ENCODE results near the gene CD81.

The CD81 gene

DNA sequence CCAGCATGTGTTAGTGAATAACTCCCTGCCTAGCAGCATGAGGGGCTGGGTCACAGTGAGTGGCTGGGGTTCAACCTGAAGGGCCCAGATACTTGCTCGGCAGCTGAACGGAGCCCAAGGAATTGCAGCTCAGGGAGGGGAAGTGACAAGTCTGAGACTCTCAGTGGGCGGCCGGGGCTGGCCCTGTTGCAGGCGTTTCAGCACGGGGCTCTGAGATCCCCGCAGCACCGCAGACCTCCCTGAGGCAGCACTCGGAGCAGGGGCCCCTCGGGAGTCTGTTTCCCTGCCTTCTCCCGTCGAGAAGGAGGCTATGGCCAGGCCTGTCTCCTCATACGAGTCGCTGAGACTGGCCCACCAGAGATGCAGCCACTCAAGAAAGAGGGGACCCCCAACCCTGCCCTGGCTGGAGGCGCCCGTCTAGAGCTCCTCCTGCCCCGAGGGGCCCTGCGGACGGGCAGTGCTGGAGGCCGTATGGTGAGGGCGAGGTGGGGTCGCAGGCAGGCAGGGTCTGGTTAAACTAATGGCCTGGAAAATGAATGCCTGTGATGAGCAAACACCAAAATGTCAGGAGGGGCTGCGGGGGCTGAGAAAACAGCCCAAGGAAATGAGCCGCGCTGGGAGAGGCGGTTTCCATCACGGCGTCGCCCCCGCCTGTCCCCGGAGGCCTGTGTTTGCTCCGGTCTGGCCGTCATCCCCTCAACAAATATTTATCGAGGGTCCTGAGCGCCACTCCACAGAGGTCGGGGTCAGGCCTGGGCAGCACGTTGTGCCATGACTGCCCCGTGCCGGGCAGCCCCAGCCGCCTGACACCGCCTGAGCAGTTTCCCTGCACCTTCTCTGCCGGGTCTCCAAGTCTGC is 32.7 kb downstream of the CD81 start:
- Histone ChIP-seq H3K4me1 (ENCODE audit: insufficient read depth, poor library complexity, severe bottlenecking) (no peaks in the 10 kb centered on the region), H3K9me3 (ENCODE audit: severe bottlenecking) (no peaks in the 10 kb centered on the region), H3K27me3 (ENCODE audit: insufficient read depth, poor library complexity, severe bottlenecking) (no peaks in the 10 kb centered on the region), H3K4me3 (ENCODE audit: severe bottlenecking) (no peak overlapping the region), H3K36me3 (ENCODE audit: low read depth) (no peaks in the 10 kb centered on the region), H3K27ac (ENCODE audit: poor library complexity, severe bottlenecking) (no peak overlapping the region)
- no peak for TF ChIP-seq CTCF (IDR thresholded peaks at IDR 0.05; ENCODE audit: poor library complexity, severe bottlenecking)
- ATAC-seq (ENCODE audit: low read depth) = no peak
- no peak for DNase-seq (ENCODE audit: low spot score)

GRCh38 chr11:2410616-2411015 is 33.5 kb downstream of the CD81 start:
- H3K27ac ChIP-seq (ENCODE audit: poor library complexity, severe bottlenecking) = no peak overlapping the region
- TF ChIP-seq CTCF (IDR thresholded peaks at IDR 0.05; ENCODE audit: poor library complexity, severe bottlenecking) = no peak
- no peaks in the 10 kb centered on the region for H3K9me3 ChIP-seq (ENCODE audit: severe bottlenecking)
- no peaks in the 10 kb centered on the region for H3K27me3 ChIP-seq (ENCODE audit: insufficient read depth, poor library complexity, severe bottlenecking)
- DNase-seq (ENCODE audit: low spot score) (no peak), ATAC-seq (ENCODE audit: low read depth) (no peak)
- no peak overlapping the region for H3K4me3 ChIP-seq (ENCODE audit: severe bottlenecking)
- H3K36me3 ChIP-seq (ENCODE audit: low read depth) = no peaks in the 10 kb centered on the region
- no peaks in the 10 kb centered on the region for H3K4me1 ChIP-seq (ENCODE audit: insufficient read depth, poor library complexity, severe bottlenecking)

GRCh38 chr11:2411446-2412305 is 34.6 kb downstream of the CD81 start:
- no peak for DNase-seq (ENCODE audit: low spot score)

DNA sequence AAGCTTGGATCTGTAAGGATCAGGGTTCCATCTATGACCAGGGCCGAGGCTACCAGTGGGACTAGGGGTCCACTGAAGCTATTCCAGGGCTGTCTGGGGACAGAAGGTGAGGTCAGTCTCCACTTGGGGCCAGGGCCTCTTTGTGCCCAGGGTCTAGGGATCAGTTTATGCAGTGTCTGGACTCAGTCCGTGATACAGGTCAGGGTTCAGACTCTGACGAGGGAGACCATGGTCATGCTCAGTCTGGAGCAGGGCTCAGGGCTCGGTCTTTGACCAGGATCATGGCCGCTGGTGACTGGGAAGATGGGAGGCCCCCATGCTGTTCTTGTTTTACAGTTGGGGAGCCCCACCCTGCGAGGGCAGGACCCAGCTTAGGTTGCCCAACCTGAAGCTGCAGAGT is 35.2 kb downstream of the CD81 start:
- no peaks in the 10 kb centered on the region for H3K9me3 ChIP-seq (ENCODE audit: severe bottlenecking)
- H3K4me3 ChIP-seq (ENCODE audit: severe bottlenecking) = no peak overlapping the region
- no peak overlapping the region for H3K27ac ChIP-seq (ENCODE audit: poor library complexity, severe bottlenecking)
- DNase-seq (ENCODE audit: low spot score) (no peak), ATAC-seq (ENCODE audit: low read depth) (no peak)
- no peak for TF ChIP-seq CTCF (IDR thresholded peaks at IDR 0.05; ENCODE audit: poor library complexity, severe bottlenecking)
- H3K4me1 ChIP-seq (ENCODE audit: insufficient read depth, poor library complexity, severe bottlenecking) = no peaks in the 10 kb centered on the region
- no peaks in the 10 kb centered on the region for H3K36me3 ChIP-seq (ENCODE audit: low read depth)
- H3K27me3 ChIP-seq (ENCODE audit: insufficient read depth, poor library complexity, severe bottlenecking) = no peaks in the 10 kb centered on the region

More at GRCh38 chr11:2411446-2412305, 34.6 kb downstream of the CD81 start:
- H3K36me3 ChIP-seq (ENCODE audit: low read depth) = no peaks in the 10 kb centered on the region
- no peaks in the 10 kb centered on the region for H3K27me3 ChIP-seq (ENCODE audit: insufficient read depth, poor library complexity, severe bottlenecking)
- no peak for ATAC-seq (ENCODE audit: low read depth)
- H3K27ac ChIP-seq (ENCODE audit: poor library complexity, severe bottlenecking) = no peak overlapping the region
- H3K9me3 ChIP-seq (ENCODE audit: severe bottlenecking) = no peaks in the 10 kb centered on the region
- H3K4me1 ChIP-seq (ENCODE audit: insufficient read depth, poor library complexity, severe bottlenecking) = no peaks in the 10 kb centered on the region
- H3K4me3 ChIP-seq (ENCODE audit: severe bottlenecking) = no peak overlapping the region
- TF ChIP-seq CTCF (IDR thresholded peaks at IDR 0.05; ENCODE audit: poor library complexity, severe bottlenecking) = no peak

Data from RWPE2 (cell line).